ENCODE measurements around the gene ABCC3.
"Not testable (repeated sequence)": the region's sequence is repeated elsewhere in the genome, so short reads cannot be mapped to it uniquely, and the experiment has no call there.

Gene ABCC3

GRCh38 chr17:50664788-50665458 lies 30.2 kb downstream of the ABCC3 start:
- no peak for DNase-seq (ENCODE audit: low read depth, low spot score)

- no peak for DNase-seq (ENCODE audit: low read depth, low spot score)
Measured at GRCh38 chr17:50665838-50666237, 31.2 kb downstream of the ABCC3 start.

- no peak for DNase-seq (ENCODE audit: low read depth, low spot score)
Measured at GRCh38 chr17:50666316-50666715, 31.6 kb downstream of the ABCC3 start.

- no peak for DNase-seq (ENCODE audit: low read depth, low spot score)
Measured at GRCh38 chr17:50667259-50668024, 32.8 kb downstream of the ABCC3 start.

GRCh38 chr17:50668025-50668837 lies 33.5 kb downstream of the ABCC3 start:
- no peak for DNase-seq (ENCODE audit: low read depth, low spot score)

GRCh38 chr17:50668838-50669581 lies 34.3 kb downstream of the ABCC3 start:
- DNase-seq (ENCODE audit: low read depth, low spot score), result no peak

- no peak for DNase-seq (ENCODE audit: low read depth, low spot score)
Measured at GRCh38 chr17:50672071-50672470, 37.4 kb downstream of the ABCC3 start.

- no peak for DNase-seq (ENCODE audit: low read depth, low spot score)
Measured at GRCh38 chr17:50672831-50673551, 38.3 kb downstream of the ABCC3 start.

- no peak for DNase-seq (ENCODE audit: low read depth, low spot score)
Measured at GRCh38 chr17:50675190-50675589, 40.5 kb downstream of the ABCC3 start.

- no peak for DNase-seq (ENCODE audit: low read depth, low spot score)
Measured at GRCh38 chr17:50675627-50676026, 40.9 kb downstream of the ABCC3 start.

- DNase-seq (ENCODE audit: low read depth, low spot score), result no peak
Measured at GRCh38 chr17:50676065-50676975, 41.6 kb downstream of the ABCC3 start.

- DNase-seq (ENCODE audit: low read depth, low spot score), result no peak
Measured at GRCh38 chr17:50677851-50678375, 43.2 kb downstream of the ABCC3 start.

GRCh38 chr17:50679008-50679544 lies 44.4 kb downstream of the ABCC3 start:
- DNase-seq (ENCODE audit: low read depth, low spot score), result no peak

- no peak for DNase-seq (ENCODE audit: low read depth, low spot score)
Measured at GRCh38 chr17:50680126-50680525, 45.4 kb downstream of the ABCC3 start.

GRCh38 chr17:50680543-50681262 lies 46.0 kb downstream of the ABCC3 start:
- DNase-seq (ENCODE audit: low read depth, low spot score), result not testable (repeated sequence)

- DNase-seq (ENCODE audit: low read depth, low spot score), result no peak
Measured at GRCh38 chr17:50681263-50682200, 46.9 kb downstream of the ABCC3 start.

GRCh38 chr17:50682441-50682840 lies 47.8 kb downstream of the ABCC3 start:
- no peak for DNase-seq (ENCODE audit: low read depth, low spot score)

- no peak for DNase-seq (ENCODE audit: low read depth, low spot score)
Measured at GRCh38 chr17:50682938-50683337, 48.3 kb downstream of the ABCC3 start.
